Muscle of arm (tissue), 12 donors: ENCODE measurements around the gene MRPL1. TPM values are rescaled to one million over a fixed set of nuclear protein-coding genes. Genes with fewer than 3 reads are reported as not detected.
"Not testable (repeated sequence)": the region's sequence is repeated elsewhere in the genome, so short reads cannot be mapped to it uniquely, and the experiment has no call there.

Experiments used
- DNase-seq: peaks from one replicate; pipeline ENCODE4 v3.0.0-alpha.2; 2013
- polyA plus RNA-seq, 12 donors: library from polyadenylated mRNA; unstranded; fragments of 120-200 nt; gene quantifications; one replicate each; pipeline ENCODE4 v1.2.1, GENCODE V29; 2013; ENCODE audit not compliant: insufficient read length in 12 of 12

The MRPL1 gene
- polyA plus RNA-seq, 12 donors: 45.6 to 113 (median 72.3) TPM; not detected in 1

- DNase-seq: no peak
Measured at GRCh38 chr4:77845400-77845799, 17.2 kb upstream of the MRPL1 start.

GRCh38 chr4:77845929-77846328 is 16.7 kb upstream of the MRPL1 start:
- DNase-seq: no peak

GRCh38 chr4:77848508-77848907 is 14.1 kb upstream of the MRPL1 start:
- DNase-seq: no peak

- DNase-seq: no peak
Measured at GRCh38 chr4:77849278-77849965, 13.2 kb upstream of the MRPL1 start.

GRCh38 chr4:77852892-77853495 is 9.6 kb upstream of the MRPL1 start:
- no peak for DNase-seq

GRCh38 chr4:77854431-77855111 is 8.1 kb upstream of the MRPL1 start:
- DNase-seq: no peak

GRCh38 chr4:77856152-77856551 is 6.5 kb upstream of the MRPL1 start:
- DNase-seq: no peak

- DNase-seq: no peak
Measured at GRCh38 chr4:77859256-77859655, 3.4 kb upstream of the MRPL1 start.

GRCh38 chr4:77861495-77861894 is 1.1 kb upstream of the MRPL1 start:
- no peak for DNase-seq

- DNase-seq: not testable (repeated sequence)
Measured at GRCh38 chr4:77863341-77863740, 711 bp downstream of the MRPL1 start.

GRCh38 chr4:77865259-77865658 is 2.6 kb downstream of the MRPL1 start:
- DNase-seq: no peak

GRCh38 chr4:77872723-77873445 is 10.3 kb downstream of the MRPL1 start:
- no peak for DNase-seq

GRCh38 chr4:77877167-77877566 is 14.5 kb downstream of the MRPL1 start:
- no peak for DNase-seq

- no peak for DNase-seq
Measured at GRCh38 chr4:77877771-77878565, 15.3 kb downstream of the MRPL1 start.

GRCh38 chr4:77880784-77881183 is 18.2 kb downstream of the MRPL1 start:
- DNase-seq: no peak

GRCh38 chr4:77881460-77882295 is 19.0 kb downstream of the MRPL1 start:
- no peak for DNase-seq

- DNase-seq: no peak
Measured at GRCh38 chr4:77893451-77893850, 30.8 kb downstream of the MRPL1 start.

- no peak for DNase-seq
Measured at GRCh38 chr4:77899607-77900006, 37.0 kb downstream of the MRPL1 start.

GRCh38 chr4:77903186-77903585 is 40.6 kb downstream of the MRPL1 start:
- no peak for DNase-seq

GRCh38 chr4:77905651-77906263 is 43.1 kb downstream of the MRPL1 start:
- DNase-seq: no peak
